SH-SY5Y (cell line): ENCODE data around the gene TCF23.

Source experiments
- GATA2 ChIP-seq: IDR thresholded peaks from 2 replicates; pipeline ENCODE4 v1.6.1; 2011; ENCODE audit warnings: mild to moderate bottlenecking, low read depth, low read length
- GATA3 ChIP-seq: IDR thresholded peaks from 2 replicates; pipeline ENCODE4 v1.6.1; 2011; ENCODE audit warnings: low read depth, mild to moderate bottlenecking, low read length, moderate library complexity

DNA sequence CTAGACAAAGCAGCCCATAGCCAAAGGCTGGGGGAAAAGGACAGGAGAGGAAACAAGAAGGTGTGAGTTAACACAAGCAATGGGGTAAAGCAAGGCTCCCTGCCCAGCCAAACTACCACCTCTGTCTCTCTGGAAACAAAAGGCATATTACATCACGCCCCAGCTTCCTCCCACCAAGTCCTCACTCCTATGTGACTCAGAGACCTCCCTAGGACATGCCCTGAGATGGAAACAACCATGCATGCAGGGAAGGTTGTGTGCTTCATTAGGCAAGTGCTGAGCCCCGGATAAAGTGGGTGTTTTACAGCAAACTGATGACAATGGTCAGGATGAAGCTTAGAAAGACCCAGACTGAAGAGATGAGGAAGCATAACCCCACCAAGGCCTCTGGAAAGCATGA lies 54.0 kb downstream of the TCF23 start:
- TF ChIP-seq GATA2: no peak
- no peak for TF ChIP-seq GATA3
